HL-60 (cell line): Measurements from ENCODE around the gene CAPN13.

Experiments
- DNase-seq, 2 experiments: peaks; one replicate each; pipeline ENCODE4 v3.0.0-alpha.2; 2010 to 2020; ENCODE audit warnings: low read depth in 1 of 2, low spot score in 1 of 2
- H3K27ac ChIP-seq: fragments of 250-450 bp; sonication (Bioruptor Pico); replicated peaks from 2 replicates; pipeline ENCODE4 v1.5.1; 2020; ENCODE audit warnings: mild to moderate bottlenecking, moderate library complexity
- H3K27me3 ChIP-seq: fragments of 250-450 bp; sonication (Bioruptor Pico); 2 replicates; pipeline ENCODE4 v1.5.1; 2021; ENCODE audit warnings: mild to moderate bottlenecking, moderate library complexity; ENCODE audit not compliant: insufficient read depth, poor library complexity, severe bottlenecking
- H3K4me3 ChIP-seq: replicated peaks from 2 replicates; pipeline ENCODE4 v1.5.1; 2011; ENCODE audit warnings: mild to moderate bottlenecking, control low read depth, low read length; ENCODE audit not compliant: insufficient read depth
- CTCF ChIP-seq: IDR thresholded peaks from one replicate; pipeline ENCODE4 v1.5.1; 2011; ENCODE audit warnings: low read length, control low read depth, inconsistent platforms; ENCODE audit not compliant: insufficient read depth
- GABPA ChIP-seq: IDR thresholded peaks from 2 replicates; pipeline ENCODE4 v1.6.1; 2012; ENCODE audit warnings: low read depth
- POLR2AphosphoS5 ChIP-seq: IDR thresholded peaks from 2 replicates; pipeline ENCODE4 v1.6.1; 2012; ENCODE audit warnings: low read depth
- REST ChIP-seq: IDR thresholded peaks from 2 replicates; pipeline ENCODE4 v1.6.1; 2012; ENCODE audit warnings: low read depth; ENCODE audit not compliant: insufficient replicate concordance
- SPI1 ChIP-seq: IDR thresholded peaks from 2 replicates; pipeline ENCODE4 v1.6.1; 2012; ENCODE audit warnings: low read depth, mild to moderate bottlenecking, borderline replicate concordance

Gene CAPN13

GRCh38 chr2:30714811-30715709 is 92.2 kb downstream of the CAPN13 start:
- TF ChIP-seq GABPA (no peak), REST (no peak), SPI1 (no peak), CTCF (no peak), POLR2AphosphoS5 (no peak)
- Histone ChIP-seq H3K27me3 (no peaks in the 10 kb centered on the region), H3K4me3 (no peak overlapping the region), H3K27ac (no peak overlapping the region)
- DNase-seq = no peak

GRCh38 chr2:30713698-30714097 is 93.5 kb downstream of the CAPN13 start:
- TF ChIP-seq SPI1 = no peak
- no peak for TF ChIP-seq GABPA
- TF ChIP-seq CTCF = no peak
- TF ChIP-seq POLR2AphosphoS5 = no peak
- no peak for TF ChIP-seq REST
- Histone ChIP-seq H3K27me3 (no peaks in the 10 kb centered on the region), H3K4me3 (no peak overlapping the region), H3K27ac (peak overlapping the region; percentile 46)
- DNase-seq = no peak

GRCh38 chr2:30711646-30712085 is 95.6 kb downstream of the CAPN13 start:
- TF ChIP-seq GABPA = no peak
- TF ChIP-seq CTCF = peak; percentile 100
- no peak for TF ChIP-seq SPI1
- 0 out of 2 replicates have a peak, but pooled peaks have one; percentile 28 for TF ChIP-seq POLR2AphosphoS5
- H3K27ac ChIP-seq = no peak overlapping the region
- DNase-seq = peak; percentile 66 to 90
- no peaks in the 10 kb centered on the region for H3K27me3 ChIP-seq
- H3K4me3 ChIP-seq = no peak overlapping the region
